Inflammatory macrophage (primary cell): ENCODE data around the gene RNF115.
"Not testable (repeated sequence)": the region's sequence is repeated elsewhere in the genome, so short reads cannot be mapped to it uniquely, and the experiment has no call there.

Experiments
- DNase-seq, 2 donors: peaks; one replicate each; pipeline ENCODE4 v3.0.0-alpha.2; 2020 to 2022

Gene RNF115

GRCh38 chr1:145730467-145730866 is 93.4 kb downstream of the RNF115 start:
- DNase-seq: no peak

- DNase-seq: no peak
These were observed 94.0 kb downstream of the RNF115 start for GRCh38 chr1:145729666-145730436.

DNA sequence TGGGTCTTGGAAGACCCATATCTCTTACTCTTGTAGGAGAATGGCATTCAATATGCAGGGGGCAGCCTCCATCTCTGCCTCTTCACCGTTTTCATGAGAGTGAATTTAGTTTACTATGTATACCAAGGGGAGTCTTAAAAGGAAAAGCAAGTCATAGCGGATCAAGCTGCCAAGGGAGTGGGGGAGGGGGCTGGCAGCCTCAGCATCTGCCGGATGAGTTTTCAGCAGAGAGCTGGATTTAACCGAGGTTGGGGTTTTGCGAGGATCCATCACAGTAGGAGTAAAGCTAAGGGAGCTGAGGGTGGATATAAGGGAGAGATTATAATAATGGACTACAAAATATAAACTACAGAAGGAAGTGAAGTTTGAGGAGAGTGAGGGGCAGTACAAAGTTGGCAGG is 94.7 kb downstream of the RNF115 start:
- no peak for DNase-seq

- not testable (repeated sequence) for DNase-seq
These were observed 97.7 kb downstream of the RNF115 start for GRCh38 chr1:145726193-145726592.

DNA sequence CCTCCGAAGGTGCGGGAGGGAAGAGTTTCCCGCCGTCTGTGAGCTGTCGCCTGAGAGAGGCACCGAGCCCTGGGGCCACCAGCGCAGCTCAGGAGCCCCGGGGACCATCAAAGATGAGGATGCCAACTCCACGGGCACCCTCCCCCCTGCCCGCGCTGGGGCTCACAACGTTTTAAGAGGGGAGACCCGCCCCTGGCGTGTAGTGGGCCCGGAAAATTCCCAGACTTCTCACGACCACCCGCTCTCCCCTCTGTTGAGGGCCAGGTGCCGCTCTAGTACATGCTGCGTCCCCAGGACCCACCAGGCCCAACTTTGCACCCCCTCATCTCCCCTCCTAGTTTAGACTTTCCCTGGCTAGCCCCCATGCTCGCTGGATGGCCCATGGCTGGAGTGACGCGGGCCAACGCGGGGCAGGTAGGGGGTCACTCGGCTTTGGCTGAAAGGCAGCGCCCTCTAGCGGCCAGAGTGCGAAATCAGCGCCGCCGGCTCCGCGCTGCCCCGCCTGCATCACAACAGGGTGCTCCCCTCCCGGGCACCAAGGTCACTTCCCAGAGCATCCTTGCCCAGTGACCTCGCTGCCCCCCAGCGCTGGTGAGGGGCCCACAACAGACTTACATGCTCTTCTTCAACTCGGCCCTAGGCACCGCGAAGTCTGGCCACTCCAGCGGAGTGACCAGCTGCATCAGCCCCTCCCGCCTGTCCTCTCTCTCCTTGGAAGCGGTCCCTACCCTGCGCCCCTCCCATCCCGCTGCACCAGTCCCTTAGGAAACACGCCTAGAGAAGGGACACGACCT is 102.8 kb downstream of the RNF115 start:
- peak; percentile 38 to 55 for DNase-seq

GRCh38 chr1:145720556-145720877 is 103.4 kb downstream of the RNF115 start:
- no peak for DNase-seq

GRCh38 chr1:145719230-145720079 is 104.4 kb downstream of the RNF115 start, which contains the start of gene CD160:
CD160 (plus strand) TSS chr1:145719499; CDS start chr1:145728328, 8,829 bp downstream.
- DNase-seq: no peak

DNA sequence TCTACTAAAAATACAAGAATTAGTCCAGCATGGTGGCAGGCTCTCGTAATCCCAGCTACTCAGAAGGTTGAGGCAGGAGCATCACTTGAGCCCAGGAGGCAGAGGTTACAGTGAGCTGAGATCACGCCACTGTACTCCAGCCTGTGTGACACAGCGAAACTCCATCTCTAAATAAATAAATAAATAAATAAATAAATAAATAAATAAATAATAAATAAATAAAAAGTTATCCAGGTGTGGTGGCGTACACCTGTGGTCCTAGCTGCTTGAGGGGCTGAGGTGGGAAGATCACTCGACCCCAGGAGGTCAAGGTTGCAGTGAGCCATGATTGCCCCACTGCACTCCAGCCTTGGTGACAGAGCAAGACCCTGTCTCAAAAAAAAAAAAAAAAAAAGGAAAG is 105.4 kb downstream of the RNF115 start:
- not testable (repeated sequence) for DNase-seq

- DNase-seq: no peak
These were observed 106.1 kb downstream of the RNF115 start for GRCh38 chr1:145717833-145718232.

- DNase-seq: no peak
These were observed 107.1 kb downstream of the RNF115 start for GRCh38 chr1:145716641-145717345.

- no peak for DNase-seq
These were observed 109.3 kb downstream of the RNF115 start for GRCh38 chr1:145714524-145715111.

DNA sequence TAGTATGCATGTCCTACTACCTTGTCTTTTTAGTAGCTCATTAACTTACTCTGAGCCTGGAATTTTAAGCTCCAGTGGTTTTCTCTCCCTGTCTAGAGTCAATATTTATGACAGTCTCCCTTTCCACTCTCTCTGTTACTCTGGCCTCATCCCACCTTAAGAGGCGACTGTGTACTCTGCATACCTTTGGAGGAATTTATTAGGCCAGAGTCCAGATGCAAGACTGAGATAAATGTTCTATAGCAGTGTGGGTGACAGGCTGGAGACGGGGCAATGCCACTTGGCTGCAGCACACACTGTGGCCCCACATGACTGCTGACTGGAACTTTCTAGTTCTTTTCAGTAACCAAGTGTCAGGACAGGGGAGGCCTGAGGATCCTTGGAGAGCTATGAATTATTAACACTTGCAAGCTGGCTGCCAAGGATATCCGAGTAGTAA is 112.7 kb downstream of the RNF115 start:
- no peak for DNase-seq

GRCh38 chr1:145710291-145711027 is 113.4 kb downstream of the RNF115 start:
- DNase-seq: no peak

- no peak for DNase-seq
These were observed 115.8 kb downstream of the RNF115 start for GRCh38 chr1:145708063-145708462.

DNA sequence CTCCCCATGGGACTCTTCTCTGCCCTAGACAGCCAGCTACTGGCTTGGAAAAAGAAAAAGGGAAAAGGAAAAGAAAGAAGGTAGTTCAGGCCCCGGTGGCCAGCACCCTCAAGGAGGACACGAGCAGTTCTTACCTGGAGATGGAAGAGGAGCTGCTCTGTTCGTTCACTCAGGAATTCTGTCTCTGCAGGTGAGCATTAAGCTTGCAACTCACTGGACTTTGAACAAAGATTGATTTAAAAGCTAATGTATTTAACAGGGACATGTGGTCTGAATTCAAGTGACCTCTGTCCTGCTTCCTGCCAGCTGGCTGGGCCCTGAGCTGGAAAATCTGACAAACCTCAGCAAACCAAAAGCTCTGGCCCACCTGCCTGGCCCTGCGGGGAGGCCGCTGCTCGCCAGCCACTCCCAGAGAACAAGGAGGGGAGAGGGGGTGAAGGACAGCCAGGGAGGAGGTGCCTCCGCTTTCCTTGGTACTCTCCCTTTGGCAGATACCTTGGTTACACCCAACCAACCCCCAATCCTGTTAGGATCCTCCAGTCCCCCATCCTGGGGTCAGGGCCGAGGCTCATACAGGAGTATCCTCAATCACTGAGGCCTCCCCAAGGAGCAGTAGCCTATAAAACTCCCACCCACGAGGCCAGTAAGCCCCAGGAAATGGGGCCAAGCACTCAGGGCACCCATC is 116.6 kb downstream of the RNF115 start, which contains the start of gene PDZK1:
Gene PDZK1, minus strand, starts transcription at position 186 of the 685 bp plus-strand sequence. CDS start 19,347 bp downstream, outside the sequence.
- DNase-seq: no peak

DNA sequence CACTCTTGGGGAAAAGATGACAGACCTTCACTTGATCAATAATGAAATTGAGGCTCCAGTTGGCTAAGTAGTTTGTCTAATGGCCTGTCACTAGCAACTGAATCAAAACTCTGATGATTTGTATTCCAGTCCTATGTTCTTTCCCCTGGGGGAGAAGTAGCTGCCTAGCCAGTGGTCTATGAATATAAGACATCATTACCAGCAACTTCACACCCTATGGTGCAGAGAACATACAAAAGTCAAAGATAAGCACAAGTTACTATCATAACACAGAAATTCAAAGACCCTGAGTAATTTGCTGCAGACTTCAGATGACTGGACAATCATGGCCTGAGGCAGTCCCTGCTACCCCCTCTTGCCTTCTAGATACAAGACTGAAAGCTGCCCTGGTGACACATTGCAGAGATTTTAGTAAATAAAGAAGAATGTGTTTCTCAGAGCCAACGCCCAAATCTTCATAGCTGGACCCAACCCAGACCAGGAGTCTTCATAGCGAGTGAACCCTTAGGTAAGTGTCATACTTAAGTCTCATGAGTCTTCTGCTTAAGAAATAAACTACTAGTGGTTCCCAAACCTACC is 117.7 kb downstream of the RNF115 start:
- DNase-seq: no peak

- DNase-seq: no peak
These were observed 118.3 kb downstream of the RNF115 start for GRCh38 chr1:145705622-145706021.

GRCh38 chr1:145702826-145703225 is 121.1 kb downstream of the RNF115 start:
- no peak for DNase-seq

DNA sequence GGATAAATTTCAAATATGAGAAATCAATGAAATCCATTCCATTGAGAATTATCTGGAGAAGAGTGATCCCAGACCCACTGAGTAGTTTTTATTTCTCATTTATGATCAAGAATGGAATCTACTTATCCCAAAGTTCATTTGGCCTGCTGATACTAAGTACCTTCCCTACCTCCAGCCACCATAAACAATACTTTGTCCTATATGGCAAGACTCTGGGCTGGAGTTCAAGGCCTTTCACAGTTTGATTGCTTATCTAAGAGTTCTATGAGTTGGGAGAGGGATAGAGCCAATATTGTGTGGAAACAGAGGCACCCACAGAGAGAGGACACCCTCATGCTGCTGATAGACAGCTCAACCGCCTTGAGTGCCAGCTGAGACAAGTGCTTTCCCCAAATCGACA is 121.8 kb downstream of the RNF115 start:
- no peak for DNase-seq

- no peak for DNase-seq
These were observed 122.5 kb downstream of the RNF115 start for GRCh38 chr1:145701306-145701862.
